GM21737 (cell line): ENCODE data around the gene MBOAT2.

Experiments
- ATAC-seq: cut with Tn5 transposase; IDR thresholded peaks from one replicate; pipeline ENCODE4 v1.9.1; 2021; ENCODE audit warnings: mild to moderate bottlenecking, moderate library complexity; ENCODE audit not compliant: unreplicated experiment

The MBOAT2 gene

GRCh38 chr2:9018109-9018508, 14.6 kb upstream of the MBOAT2 start:
- ATAC-seq: no peak

GRCh38 chr2:9017411-9017810, 13.9 kb upstream of the MBOAT2 start:
- no peak for ATAC-seq

- ATAC-seq: no peak
Measured at GRCh38 chr2:9015998-9016397, 12.5 kb upstream of the MBOAT2 start.

GRCh38 chr2:9013403-9013802, 9.9 kb upstream of the MBOAT2 start:
- no peak for ATAC-seq

- no peak for ATAC-seq
Measured at GRCh38 chr2:9010866-9011265, 7.4 kb upstream of the MBOAT2 start.

GRCh38 chr2:9008951-9009664, 5.6 kb upstream of the MBOAT2 start:
- no peak for ATAC-seq

GRCh38 chr2:9006368-9006767, 2.9 kb upstream of the MBOAT2 start:
- ATAC-seq: no peak

- no peak for ATAC-seq
Measured at GRCh38 chr2:9004338-9005204, 1.1 kb upstream of the MBOAT2 start.

- no peak for ATAC-seq
Measured at GRCh38 chr2:9003366-9003615, 193 bp downstream of the MBOAT2 start.

- ATAC-seq: no peak
Measured at GRCh38 chr2:9002637-9003365, 683 bp downstream of the MBOAT2 start.

GRCh38 chr2:9002313-9002636, 1.2 kb downstream of the MBOAT2 start:
- ATAC-seq: no peak

GRCh38 chr2:9001778-9002177, 1.7 kb downstream of the MBOAT2 start:
- no peak for ATAC-seq

GRCh38 chr2:9001229-9001628, 2.3 kb downstream of the MBOAT2 start:
- ATAC-seq: no peak

GRCh38 chr2:9000442-9000841, 3.0 kb downstream of the MBOAT2 start:
- ATAC-seq: no peak

GRCh38 chr2:8999797-9000196, 3.7 kb downstream of the MBOAT2 start:
- ATAC-seq: no peak

- no peak for ATAC-seq
Measured at GRCh38 chr2:8999102-8999446, 4.4 kb downstream of the MBOAT2 start.

- no peak for ATAC-seq
Measured at GRCh38 chr2:8998418-8999101, 4.9 kb downstream of the MBOAT2 start.

- ATAC-seq: no peak
Measured at GRCh38 chr2:8997631-8998030, 5.9 kb downstream of the MBOAT2 start.

- ATAC-seq: no peak
Measured at GRCh38 chr2:8997108-8997507, 6.4 kb downstream of the MBOAT2 start.

- ATAC-seq: no peak
Measured at GRCh38 chr2:8996006-8996405, 7.5 kb downstream of the MBOAT2 start.

- ATAC-seq: no peak
Measured at GRCh38 chr2:8994386-8994785, 9.1 kb downstream of the MBOAT2 start.

GRCh38 chr2:8993902-8994278, 9.6 kb downstream of the MBOAT2 start:
- no peak for ATAC-seq
